ENCODE results near the gene RPS6KA2.

DNA sequence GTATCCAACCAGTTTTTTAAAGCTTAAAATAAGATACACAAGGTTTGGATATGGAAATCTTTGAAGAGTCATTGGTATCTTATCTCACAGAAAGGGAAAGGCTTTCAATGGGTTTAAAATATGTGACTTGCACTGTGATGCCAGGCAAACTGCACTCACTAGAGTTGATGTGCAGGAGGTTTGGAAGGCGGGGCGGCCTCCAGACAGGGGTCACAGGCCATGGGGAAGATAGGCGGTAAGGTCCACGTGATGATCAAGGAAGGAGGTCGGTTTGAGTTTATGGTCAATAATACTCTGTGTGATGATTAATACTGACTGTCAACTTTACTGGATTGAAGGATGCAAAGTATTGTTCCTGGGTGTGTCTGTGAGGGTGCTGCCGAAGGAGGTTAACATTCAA is 31.1 kb downstream of the RPS6KA2 start:
- no peak for TF ChIP-seq TCF7L2 (IDR thresholded peaks at IDR 0.05; ENCODE audit: low read depth, low read length)
- TF ChIP-seq, protein P1, sequence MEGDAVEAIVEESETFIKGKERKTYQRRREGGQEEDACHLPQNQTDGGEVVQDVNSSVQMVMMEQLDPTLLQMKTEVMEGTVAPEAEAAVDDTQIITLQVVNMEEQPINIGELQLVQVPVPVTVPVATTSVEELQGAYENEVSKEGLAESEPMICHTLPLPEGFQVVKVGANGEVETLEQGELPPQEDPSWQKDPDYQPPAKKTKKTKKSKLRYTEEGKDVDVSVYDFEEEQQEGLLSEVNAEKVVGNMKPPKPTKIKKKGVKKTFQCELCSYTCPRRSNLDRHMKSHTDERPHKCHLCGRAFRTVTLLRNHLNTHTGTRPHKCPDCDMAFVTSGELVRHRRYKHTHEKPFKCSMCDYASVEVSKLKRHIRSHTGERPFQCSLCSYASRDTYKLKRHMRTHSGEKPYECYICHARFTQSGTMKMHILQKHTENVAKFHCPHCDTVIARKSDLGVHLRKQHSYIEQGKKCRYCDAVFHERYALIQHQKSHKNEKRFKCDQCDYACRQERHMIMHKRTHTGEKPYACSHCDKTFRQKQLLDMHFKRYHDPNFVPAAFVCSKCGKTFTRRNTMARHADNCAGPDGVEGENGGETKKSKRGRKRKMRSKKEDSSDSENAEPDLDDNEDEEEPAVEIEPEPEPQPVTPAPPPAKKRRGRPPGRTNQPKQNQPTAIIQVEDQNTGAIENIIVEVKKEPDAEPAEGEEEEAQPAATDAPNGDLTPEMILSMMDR (IDR thresholded peaks at IDR 0.05), result no peak

Data from Panc1 (cell line).